Keratinocyte (primary cell): ENCODE measurements around the gene ETNK1.

Source experiments
- CTCF ChIP-seq, 3 experiments: IDR thresholded peaks in 1 of 3; conservative IDR thresholded peaks in 1 of 3; optimal IDR thresholded peaks in 1 of 3; 2 replicates in 2 of 3; 3 replicates in 1 of 3; pipeline versions ENCODE3 to v1.5.1; 2011; ENCODE audit warnings: low read length in 3 of 3, mild to moderate bottlenecking in 3 of 3, moderate library complexity in 2 of 3, control low read depth in 1 of 3, inconsistent platforms in 1 of 3; ENCODE audit not compliant: insufficient read depth in 2 of 3; ENCODE audit errors: extremely low read depth in 1 of 3
- EZH2 ChIP-seq: IDR thresholded peaks from one replicate; pipeline ENCODE4 v1.6.1; 2012; ENCODE audit warnings: inconsistent platforms, mild to moderate bottlenecking, low read length, moderate library complexity

GRCh38 chr12:22593864-22594263 lies 31.1 kb upstream of the ETNK1 start:
- TF ChIP-seq CTCF (optimal IDR thresholded peaks at IDR 0.05 in 1 of 3, IDR thresholded peaks at IDR 0.05 in 1 of 3, conservative IDR thresholded peaks at IDR 0.05 in 1 of 3; ENCODE audit: extremely low read depth in 1 of 3, insufficient read depth in 2 of 3, low read length in 3 of 3) (no peak), EZH2 (no peak)
